ENCODE results near the gene RWDD4. TPM values are rescaled to one million over a fixed set of nuclear protein-coding genes. Genes with fewer than 3 reads are reported as not detected.

The RWDD4 gene
- total RNA-seq, 1 donor from 2014 or later = 20.6 TPM

DNA sequence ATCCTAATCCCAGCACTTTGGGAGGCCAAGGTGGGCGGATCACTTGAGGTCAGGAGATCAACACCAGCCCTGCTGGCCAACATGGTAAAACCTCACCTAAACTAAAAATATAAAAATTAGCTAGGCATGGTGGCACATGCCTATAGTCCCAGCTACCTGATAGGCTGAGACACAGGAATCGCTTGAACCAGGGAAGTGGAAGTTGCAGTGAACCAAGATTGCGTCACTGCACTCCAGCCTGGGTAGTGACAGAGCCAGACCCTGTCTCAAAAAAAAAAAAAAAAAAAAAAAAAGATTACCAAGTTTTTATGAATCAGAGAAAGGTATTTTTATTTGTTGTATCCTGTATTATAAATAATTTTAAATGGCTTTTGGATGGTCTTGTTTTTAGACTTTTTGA is 15.2 kb upstream of the RWDD4 start:
- H3K9me3 Mint-ChIP-seq (ENCODE audit: unreplicated experiment) = no peaks in the 10 kb centered on the region
- TF ChIP-seq, protein P1, sequence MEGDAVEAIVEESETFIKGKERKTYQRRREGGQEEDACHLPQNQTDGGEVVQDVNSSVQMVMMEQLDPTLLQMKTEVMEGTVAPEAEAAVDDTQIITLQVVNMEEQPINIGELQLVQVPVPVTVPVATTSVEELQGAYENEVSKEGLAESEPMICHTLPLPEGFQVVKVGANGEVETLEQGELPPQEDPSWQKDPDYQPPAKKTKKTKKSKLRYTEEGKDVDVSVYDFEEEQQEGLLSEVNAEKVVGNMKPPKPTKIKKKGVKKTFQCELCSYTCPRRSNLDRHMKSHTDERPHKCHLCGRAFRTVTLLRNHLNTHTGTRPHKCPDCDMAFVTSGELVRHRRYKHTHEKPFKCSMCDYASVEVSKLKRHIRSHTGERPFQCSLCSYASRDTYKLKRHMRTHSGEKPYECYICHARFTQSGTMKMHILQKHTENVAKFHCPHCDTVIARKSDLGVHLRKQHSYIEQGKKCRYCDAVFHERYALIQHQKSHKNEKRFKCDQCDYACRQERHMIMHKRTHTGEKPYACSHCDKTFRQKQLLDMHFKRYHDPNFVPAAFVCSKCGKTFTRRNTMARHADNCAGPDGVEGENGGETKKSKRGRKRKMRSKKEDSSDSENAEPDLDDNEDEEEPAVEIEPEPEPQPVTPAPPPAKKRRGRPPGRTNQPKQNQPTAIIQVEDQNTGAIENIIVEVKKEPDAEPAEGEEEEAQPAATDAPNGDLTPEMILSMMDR (IDR thresholded peaks at IDR 0.05) = no peak
- no peak overlapping the region for H3K27ac Mint-ChIP-seq (ENCODE audit: unreplicated experiment)
- peaks cover 29% of the 10 kb centered on the region for H3K36me3 Mint-ChIP-seq (ENCODE audit: unreplicated experiment)
- no peaks in the 10 kb centered on the region for H3K27me3 Mint-ChIP-seq (ENCODE audit: unreplicated experiment)
- H3K4me3 Mint-ChIP-seq (ENCODE audit: unreplicated experiment) = no peak overlapping the region
- peaks cover 1% of the 10 kb centered on the region for H3K4me1 Mint-ChIP-seq (ENCODE audit: unreplicated experiment)
- no peak for DNase-seq (ENCODE audit: extremely low spot score, unreplicated experiment)

DNA sequence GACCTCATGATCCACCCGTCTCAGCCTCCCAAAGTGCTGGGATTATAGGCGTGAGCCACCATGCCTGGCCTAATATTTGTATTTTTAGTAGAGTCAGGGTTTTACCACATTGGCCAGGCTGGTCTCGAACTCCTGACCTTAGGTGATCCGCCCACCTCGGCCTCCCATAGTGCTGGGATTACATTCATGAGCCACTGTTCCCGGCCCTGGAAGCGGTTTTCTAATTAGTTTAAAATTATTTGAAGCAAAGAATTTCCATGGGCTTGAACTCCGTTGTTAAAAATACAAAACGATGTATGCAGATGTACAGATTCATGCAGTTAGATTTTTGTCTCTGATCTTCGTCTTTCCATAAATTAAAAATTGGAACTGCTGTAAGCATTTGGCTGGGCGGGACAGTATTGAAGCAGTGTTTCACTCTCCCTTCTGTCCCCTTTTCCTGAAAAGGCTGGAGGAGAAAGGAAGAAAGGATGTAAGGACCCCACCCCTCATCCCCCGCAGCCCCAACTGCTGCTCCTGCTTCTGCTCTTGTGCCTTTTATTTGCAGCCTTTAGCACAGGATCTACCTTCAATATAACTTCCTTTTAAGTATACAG is 12.1 kb upstream of the RWDD4 start:
- no peak overlapping the region for H3K27ac Mint-ChIP-seq (ENCODE audit: unreplicated experiment)
- TF ChIP-seq, protein P1 (IDR thresholded peaks at IDR 0.05) = no peak
- no peaks in the 10 kb centered on the region for H3K27me3 Mint-ChIP-seq (ENCODE audit: unreplicated experiment)
- DNase-seq (ENCODE audit: extremely low spot score, unreplicated experiment) = no peak
- H3K9me3 Mint-ChIP-seq (ENCODE audit: unreplicated experiment) = no peaks in the 10 kb centered on the region
- H3K4me3 Mint-ChIP-seq (ENCODE audit: unreplicated experiment) = no peak overlapping the region
- H3K36me3 Mint-ChIP-seq (ENCODE audit: unreplicated experiment) = peaks cover 28% of the 10 kb centered on the region
- peaks cover 1% of the 10 kb centered on the region for H3K4me1 Mint-ChIP-seq (ENCODE audit: unreplicated experiment)

DNA sequence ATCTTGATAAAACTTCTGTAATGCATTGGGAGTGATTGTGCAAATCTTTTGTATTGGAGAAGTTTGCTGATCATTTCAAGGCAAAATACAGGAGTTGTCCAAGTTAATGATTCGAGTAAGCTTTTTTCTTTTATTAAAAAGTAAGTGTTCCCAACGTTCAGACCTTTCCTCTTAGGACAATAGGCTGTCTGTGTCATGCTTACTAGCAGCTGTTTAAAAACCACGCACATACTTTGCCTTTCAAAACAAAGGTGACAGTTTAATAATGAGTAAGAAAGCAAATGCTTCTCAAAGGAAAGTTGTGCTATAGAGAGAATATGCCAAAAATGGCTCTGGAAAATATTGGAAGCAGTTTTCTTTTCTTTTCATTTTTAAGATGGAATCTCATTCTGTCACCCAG is 11.3 kb upstream of the RWDD4 start:
- peaks cover 2% of the 10 kb centered on the region for H3K4me1 Mint-ChIP-seq (ENCODE audit: unreplicated experiment)
- no peak overlapping the region for H3K4me3 Mint-ChIP-seq (ENCODE audit: unreplicated experiment)
- peaks cover 32% of the 10 kb centered on the region for H3K36me3 Mint-ChIP-seq (ENCODE audit: unreplicated experiment)
- no peaks in the 10 kb centered on the region for H3K27me3 Mint-ChIP-seq (ENCODE audit: unreplicated experiment)
- H3K27ac Mint-ChIP-seq (ENCODE audit: unreplicated experiment) = no peak overlapping the region
- no peak for DNase-seq (ENCODE audit: extremely low spot score, unreplicated experiment)
- H3K9me3 Mint-ChIP-seq (ENCODE audit: unreplicated experiment) = no peaks in the 10 kb centered on the region
- TF ChIP-seq, protein P1 (IDR thresholded peaks at IDR 0.05) = no peak

DNA sequence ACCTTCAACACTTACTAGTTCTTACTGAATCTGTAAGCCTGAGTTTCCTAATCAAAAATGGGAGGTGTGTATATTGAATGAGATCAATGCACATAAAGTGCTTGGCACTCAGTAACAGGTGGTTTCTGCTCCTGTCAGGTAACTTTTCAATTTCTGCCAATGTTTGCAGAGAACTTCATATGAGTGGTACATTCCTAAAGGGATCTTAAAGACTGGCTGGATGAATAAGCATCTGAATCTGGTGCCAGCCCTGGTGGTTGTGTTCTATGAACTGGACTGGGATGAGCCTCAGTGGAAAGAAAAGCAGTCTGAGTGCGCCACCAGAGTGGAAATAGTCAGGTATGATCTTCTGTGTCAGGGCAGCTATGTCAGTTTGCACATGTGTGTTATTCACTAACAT is 7.1 kb upstream of the RWDD4 start:
- Mint-ChIP-seq H3K27me3 (ENCODE audit: unreplicated experiment) (no peaks in the 10 kb centered on the region), H3K9me3 (ENCODE audit: unreplicated experiment) (no peaks in the 10 kb centered on the region), H3K27ac (ENCODE audit: unreplicated experiment) (no peak overlapping the region), H3K4me1 (ENCODE audit: unreplicated experiment) (peaks cover 4% of the 10 kb centered on the region), H3K36me3 (ENCODE audit: unreplicated experiment) (peaks cover 27% of the 10 kb centered on the region), H3K4me3 (ENCODE audit: unreplicated experiment) (no peak overlapping the region)
- TF ChIP-seq, protein P1 (IDR thresholded peaks at IDR 0.05) = no peak
- no peak for DNase-seq (ENCODE audit: extremely low spot score, unreplicated experiment)

DNA sequence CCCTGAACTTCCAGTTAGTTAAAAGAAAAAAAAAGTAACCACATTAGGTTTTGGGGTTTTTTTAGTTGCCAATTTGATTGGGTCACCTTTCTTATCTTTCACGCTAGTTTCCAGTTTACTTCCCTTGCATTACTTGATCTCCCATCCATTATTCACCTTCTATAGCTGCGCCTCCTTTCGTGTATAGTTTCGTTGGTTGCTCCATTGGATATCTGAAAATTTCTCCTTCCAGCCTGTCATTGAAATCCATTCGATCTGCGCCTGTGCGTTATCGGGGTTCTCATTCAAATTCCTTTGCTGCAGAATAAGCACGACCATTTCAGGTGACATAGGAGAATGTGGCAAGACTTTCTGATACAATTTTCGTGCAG is 872 bp upstream of the RWDD4 start:
- Mint-ChIP-seq H3K4me1 (ENCODE audit: unreplicated experiment) (peaks cover 32% of the 10 kb centered on the region), H3K9me3 (ENCODE audit: unreplicated experiment) (no peaks in the 10 kb centered on the region), H3K4me3 (ENCODE audit: unreplicated experiment) (peak overlapping the region; percentile 82), H3K36me3 (ENCODE audit: unreplicated experiment) (peaks cover 10% of the 10 kb centered on the region), H3K27ac (ENCODE audit: unreplicated experiment) (peak overlapping the region; percentile 95), H3K27me3 (ENCODE audit: unreplicated experiment) (no peaks in the 10 kb centered on the region)
- TF ChIP-seq, protein P1 (IDR thresholded peaks at IDR 0.05) = no peak
- DNase-seq (ENCODE audit: extremely low spot score, unreplicated experiment) = no peak

Measured in osteocyte (in vitro differentiated cells).